Neural cell (in vitro differentiated cells): ENCODE measurements around the gene TFPI. TPM values are rescaled to one million over a fixed set of nuclear protein-coding genes. Genes with fewer than 3 reads are reported as not detected.

Experiments
- H2AFZ ChIP-seq: fragments of 200-600, 300-800 bp; sonication (generic), shearing (Covaris generic); 2 replicates; pipeline ENCODE4 v1.6.0; 2014; ENCODE audit warnings: low read depth, mild to moderate bottlenecking, antibody characterized with exemption, low read length, moderate library complexity
- H3F3A ChIP-seq: fragments of 200-600 bp; shearing (Covaris generic); 2 replicates; pipeline ENCODE4 v1.6.1; 2016; ENCODE audit warnings: mild to moderate bottlenecking, moderate library complexity, mixed read lengths, antibody characterized with exemption, low read length; ENCODE audit not compliant: insufficient read depth, poor library complexity, severe bottlenecking
- H3K27ac ChIP-seq: fragments of 200-600, 300-800 bp; sonication (generic), shearing (Covaris generic); 2 replicates; pipeline ENCODE4 v1.5.1; 2014; ENCODE audit warnings: mild to moderate bottlenecking, low read length, moderate library complexity
- H3K27me3 ChIP-seq: fragments of 300-800, 200-600 bp; sonication (generic), shearing (Covaris generic); 2 replicates; pipeline ENCODE4 v1.6.0; 2014; ENCODE audit warnings: mild to moderate bottlenecking, low read depth, low read length, moderate library complexity; ENCODE audit not compliant: insufficient read depth
- H3K36me3 ChIP-seq: fragments of 300-800, 200-600 bp; sonication (generic), shearing (Covaris generic); 2 replicates; pipeline ENCODE4 v1.5.1; 2014; ENCODE audit warnings: mild to moderate bottlenecking, antibody characterized with exemption, low read length, moderate library complexity; ENCODE audit not compliant: insufficient read depth
- H3K4me2 ChIP-seq: fragments of 300-800, 200-600 bp; sonication (generic), shearing (Covaris generic); 2 replicates; pipeline ENCODE4 v1.6.0; 2014; ENCODE audit warnings: mild to moderate bottlenecking, low read length
- H3K4me3 ChIP-seq: fragments of 300-800, 200-600 bp; sonication (generic), shearing (Covaris generic); 2 replicates; pipeline ENCODE4 v1.5.1; 2014; ENCODE audit warnings: mild to moderate bottlenecking, low read length, moderate library complexity
- H3K79me2 ChIP-seq: fragments of 200-600 bp; shearing (Covaris generic); replicated peaks from 2 replicates; pipeline ENCODE4 v1.6.0; 2014; ENCODE audit warnings: mild to moderate bottlenecking, low read length, moderate library complexity; ENCODE audit not compliant: insufficient read depth
- H3K9ac ChIP-seq: fragments of 300-800, 200-600 bp; sonication (generic), shearing (Covaris generic); 2 replicates; pipeline ENCODE4 v1.6.1; 2016; ENCODE audit warnings: mild to moderate bottlenecking, low read length, mixed read lengths
- H3K9me2 ChIP-seq: fragments of 200-600 bp; shearing (Covaris generic); 2 replicates; pipeline ENCODE4 v1.6.1; 2016; ENCODE audit warnings: mild to moderate bottlenecking, low read length, mixed read lengths; ENCODE audit not compliant: insufficient read depth
- H3K9me3 ChIP-seq: fragments of 200-600, 300-800 bp; sonication (generic), shearing (Covaris generic); 2 replicates; pipeline ENCODE4 v1.6.1; 2016; ENCODE audit warnings: mild to moderate bottlenecking, mixed run types, low read length, moderate library complexity, mixed read lengths
- H4K20me1 ChIP-seq: fragments of 200-600 bp; shearing (Covaris generic); 2 replicates; pipeline ENCODE4 v1.6.1; 2016; ENCODE audit warnings: mild to moderate bottlenecking, mixed run types; ENCODE audit not compliant: insufficient read depth
- EP300 ChIP-seq: fragments of 450-650 bp; conservative IDR thresholded peaks from 2 replicates; pipeline ENCODE4 v1.6.1; 2014; ENCODE audit warnings: antibody characterized with exemption, mild to moderate bottlenecking, moderate library complexity; ENCODE audit not compliant: poor library complexity, severe bottlenecking
- EZH2 ChIP-seq: fragments of 200-600, 300-800 bp; shearing (Covaris generic), sonication (generic); IDR thresholded peaks from 2 replicates; pipeline ENCODE4 v1.6.1; 2014; ENCODE audit warnings: antibody characterized with exemption, low read length, borderline replicate concordance, mild to moderate bottlenecking; ENCODE audit not compliant: insufficient read depth, poor library complexity, severe bottlenecking
- MXI1 ChIP-seq: fragments of 450-650 bp; conservative IDR thresholded peaks from 2 replicates; pipeline ENCODE4 v1.6.1; 2014; ENCODE audit warnings: antibody characterized with exemption, mild to moderate bottlenecking; ENCODE audit not compliant: poor library complexity, severe bottlenecking
- POLR2AphosphoS5 ChIP-seq: IDR thresholded peaks from 2 replicates; pipeline ENCODE4 v1.6.1; 2012
- RAD21 ChIP-seq: fragments of 450-650 bp; conservative IDR thresholded peaks from 2 replicates; pipeline ENCODE4 v1.6.1; 2014; ENCODE audit warnings: antibody characterized with exemption, mild to moderate bottlenecking, moderate library complexity
- SMC3 ChIP-seq: fragments of 450-650 bp; conservative IDR thresholded peaks from 2 replicates; pipeline ENCODE4 v1.6.1; 2014; ENCODE audit warnings: antibody characterized with exemption, mild to moderate bottlenecking, moderate library complexity; ENCODE audit not compliant: poor library complexity
- TAF1 ChIP-seq: IDR thresholded peaks from 2 replicates; pipeline ENCODE4 v1.6.1; 2012; ENCODE audit warnings: low read depth
- polyA plus RNA-seq: library from polyadenylated mRNA; depleted of rRNA; stranded (reverse); fragments of >200 nt; gene quantifications from 2 replicates; pipeline ENCODE4 v1.2.3, GENCODE V29; 2014
- TF ChIP-seq, protein P1 (sequence below): IDR thresholded peaks from 2 replicates; pipeline ENCODE4 v1.6.1; 2012; ENCODE audit warnings: borderline replicate concordance
- TF ChIP-seq, protein P2 (sequence below): fragments of 450-650 bp; IDR thresholded peaks from 2 replicates; pipeline ENCODE4 v1.5.1; 2014; ENCODE audit warnings: antibody characterized with exemption, mild to moderate bottlenecking, moderate library complexity; ENCODE audit not compliant: poor library complexity, severe bottlenecking

The TFPI gene
- polyA plus RNA-seq, 1 donor from 2014 or later: 0.51 TPM

- Histone ChIP-seq H3K79me2 (no peaks in the 10 kb centered on the region), H4K20me1 (no peaks in the 10 kb centered on the region), H3K4me3 (no peak overlapping the region), H3K9ac (no peak overlapping the region), H3K36me3 (no peaks in the 10 kb centered on the region), H3K27me3 (no peaks in the 10 kb centered on the region), H3K9me3 (no peaks in the 10 kb centered on the region), H2AFZ (no peak overlapping the region), H3F3A (no peaks in the 10 kb centered on the region), H3K9me2 (no peaks in the 10 kb centered on the region), H3K4me2 (no peak overlapping the region), H3K27ac (no peak overlapping the region)
- TF ChIP-seq EZH2 (no peak), SMC3 (no peak), RAD21 (no peak), POLR2AphosphoS5 (no peak), TAF1 (no peak), EP300 (no peak), MXI1 (no peak)
- TF ChIP-seq, protein P1, sequence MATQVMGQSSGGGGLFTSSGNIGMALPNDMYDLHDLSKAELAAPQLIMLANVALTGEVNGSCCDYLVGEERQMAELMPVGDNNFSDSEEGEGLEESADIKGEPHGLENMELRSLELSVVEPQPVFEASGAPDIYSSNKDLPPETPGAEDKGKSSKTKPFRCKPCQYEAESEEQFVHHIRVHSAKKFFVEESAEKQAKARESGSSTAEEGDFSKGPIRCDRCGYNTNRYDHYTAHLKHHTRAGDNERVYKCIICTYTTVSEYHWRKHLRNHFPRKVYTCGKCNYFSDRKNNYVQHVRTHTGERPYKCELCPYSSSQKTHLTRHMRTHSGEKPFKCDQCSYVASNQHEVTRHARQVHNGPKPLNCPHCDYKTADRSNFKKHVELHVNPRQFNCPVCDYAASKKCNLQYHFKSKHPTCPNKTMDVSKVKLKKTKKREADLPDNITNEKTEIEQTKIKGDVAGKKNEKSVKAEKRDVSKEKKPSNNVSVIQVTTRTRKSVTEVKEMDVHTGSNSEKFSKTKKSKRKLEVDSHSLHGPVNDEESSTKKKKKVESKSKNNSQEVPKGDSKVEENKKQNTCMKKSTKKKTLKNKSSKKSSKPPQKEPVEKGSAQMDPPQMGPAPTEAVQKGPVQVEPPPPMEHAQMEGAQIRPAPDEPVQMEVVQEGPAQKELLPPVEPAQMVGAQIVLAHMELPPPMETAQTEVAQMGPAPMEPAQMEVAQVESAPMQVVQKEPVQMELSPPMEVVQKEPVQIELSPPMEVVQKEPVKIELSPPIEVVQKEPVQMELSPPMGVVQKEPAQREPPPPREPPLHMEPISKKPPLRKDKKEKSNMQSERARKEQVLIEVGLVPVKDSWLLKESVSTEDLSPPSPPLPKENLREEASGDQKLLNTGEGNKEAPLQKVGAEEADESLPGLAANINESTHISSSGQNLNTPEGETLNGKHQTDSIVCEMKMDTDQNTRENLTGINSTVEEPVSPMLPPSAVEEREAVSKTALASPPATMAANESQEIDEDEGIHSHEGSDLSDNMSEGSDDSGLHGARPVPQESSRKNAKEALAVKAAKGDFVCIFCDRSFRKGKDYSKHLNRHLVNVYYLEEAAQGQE: no peak
- TF ChIP-seq, protein P2, sequence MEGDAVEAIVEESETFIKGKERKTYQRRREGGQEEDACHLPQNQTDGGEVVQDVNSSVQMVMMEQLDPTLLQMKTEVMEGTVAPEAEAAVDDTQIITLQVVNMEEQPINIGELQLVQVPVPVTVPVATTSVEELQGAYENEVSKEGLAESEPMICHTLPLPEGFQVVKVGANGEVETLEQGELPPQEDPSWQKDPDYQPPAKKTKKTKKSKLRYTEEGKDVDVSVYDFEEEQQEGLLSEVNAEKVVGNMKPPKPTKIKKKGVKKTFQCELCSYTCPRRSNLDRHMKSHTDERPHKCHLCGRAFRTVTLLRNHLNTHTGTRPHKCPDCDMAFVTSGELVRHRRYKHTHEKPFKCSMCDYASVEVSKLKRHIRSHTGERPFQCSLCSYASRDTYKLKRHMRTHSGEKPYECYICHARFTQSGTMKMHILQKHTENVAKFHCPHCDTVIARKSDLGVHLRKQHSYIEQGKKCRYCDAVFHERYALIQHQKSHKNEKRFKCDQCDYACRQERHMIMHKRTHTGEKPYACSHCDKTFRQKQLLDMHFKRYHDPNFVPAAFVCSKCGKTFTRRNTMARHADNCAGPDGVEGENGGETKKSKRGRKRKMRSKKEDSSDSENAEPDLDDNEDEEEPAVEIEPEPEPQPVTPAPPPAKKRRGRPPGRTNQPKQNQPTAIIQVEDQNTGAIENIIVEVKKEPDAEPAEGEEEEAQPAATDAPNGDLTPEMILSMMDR: no peak
Measured at GRCh38 chr2:187482796-187483195, 71.4 kb downstream of the TFPI start.

GRCh38 chr2:187481543-187481942, 72.7 kb downstream of the TFPI start:
- H3K79me2 ChIP-seq: no peaks in the 10 kb centered on the region
- H2AFZ ChIP-seq: no peak overlapping the region
- H4K20me1 ChIP-seq: no peaks in the 10 kb centered on the region
- no peaks in the 10 kb centered on the region for H3K9me2 ChIP-seq
- no peaks in the 10 kb centered on the region for H3F3A ChIP-seq
- H3K27me3 ChIP-seq: no peaks in the 10 kb centered on the region
- no peak overlapping the region for H3K9ac ChIP-seq
- H3K4me3 ChIP-seq: no peak overlapping the region
- TF ChIP-seq MXI1: no peak
- no peak for TF ChIP-seq TAF1
- no peak for TF ChIP-seq POLR2AphosphoS5
- TF ChIP-seq RAD21: no peak
- TF ChIP-seq, protein P1: no peak
- TF ChIP-seq SMC3: no peak
- TF ChIP-seq EP300: no peak
- TF ChIP-seq EZH2: no peak
- TF ChIP-seq, protein P2: no peak
- no peaks in the 10 kb centered on the region for H3K36me3 ChIP-seq
- H3K9me3 ChIP-seq: no peaks in the 10 kb centered on the region
- H3K4me2 ChIP-seq: no peak overlapping the region
- H3K27ac ChIP-seq: no peak overlapping the region
